GM21367 (cell line): ENCODE data around the gene ZFPL1.

Experiments
- ATAC-seq: cut with Tn5 transposase; IDR thresholded peaks from one replicate; pipeline ENCODE4 v1.9.1; 2021; ENCODE audit not compliant: unreplicated experiment

ZFPL1 gene

DNA sequence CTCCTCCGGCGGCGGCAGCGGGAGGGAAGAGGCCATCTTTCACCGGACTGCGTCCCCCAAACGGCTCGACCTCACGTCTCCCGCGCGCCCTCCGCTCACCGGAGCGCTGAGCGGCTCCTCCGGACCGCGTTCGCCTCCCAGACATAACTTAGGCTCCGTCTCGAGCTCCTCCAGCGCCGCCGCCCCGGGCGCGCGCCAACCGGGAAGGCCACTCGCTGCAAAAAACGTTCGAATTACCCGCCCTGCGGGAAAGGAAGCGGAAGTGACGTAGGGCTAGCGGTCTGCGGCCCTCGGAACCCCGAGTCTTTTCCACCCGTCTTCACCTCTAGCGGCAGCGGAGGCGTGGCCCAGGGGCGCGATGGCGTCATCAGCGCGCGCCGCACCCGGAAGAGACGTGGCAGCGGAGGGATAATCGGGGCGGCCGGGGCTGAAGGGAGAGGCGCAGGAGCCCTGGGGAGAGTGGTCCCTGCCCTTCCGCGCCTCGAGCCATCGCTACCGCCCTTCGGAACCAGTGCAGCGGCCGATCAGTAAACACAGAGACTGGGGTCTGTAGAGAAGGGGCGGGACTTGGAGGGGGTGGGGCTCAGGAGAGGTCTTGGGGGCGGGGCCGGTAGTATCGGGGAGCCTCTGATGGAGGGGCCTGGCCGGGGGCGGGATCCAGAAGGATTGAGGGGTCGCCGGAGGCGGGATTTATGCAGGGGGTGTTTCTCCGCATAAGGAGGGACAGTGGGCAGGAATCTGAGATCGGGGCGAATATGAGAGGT, at the start of gene ZFPL1, which contains the start of gene CDCA5:
ZFPL1 (plus strand) TSS at position 389 of the 764 bp plus-strand sequence. CDS start 477 bp downstream, outside the sequence.
CDCA5 (minus strand) TSS at position 207 of the 764 bp plus-strand sequence; CDS start at position 145, 62 bp downstream.
- ATAC-seq = peak; percentile 77

DNA sequence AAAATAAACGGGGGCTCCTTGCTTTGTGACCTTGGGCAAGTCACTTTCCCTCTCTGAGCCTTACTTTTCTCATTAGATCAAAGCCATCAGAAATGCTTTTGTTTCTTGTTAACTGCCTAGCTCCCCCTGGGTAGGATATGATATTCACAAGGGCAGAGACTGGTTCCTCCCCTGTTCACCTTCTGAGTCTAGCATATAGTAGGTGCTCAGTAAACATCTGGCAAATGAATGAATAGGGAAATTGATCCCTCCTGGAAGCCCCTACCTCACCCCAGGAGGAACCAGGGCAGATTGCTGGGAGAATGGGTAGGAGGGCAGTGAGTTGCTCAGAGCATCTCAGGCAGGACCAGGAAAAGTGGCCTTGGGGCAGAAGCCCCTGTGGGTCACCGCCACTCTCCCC, 49.6 kb upstream of the ZFPL1 start:
- ATAC-seq = no peak

DNA sequence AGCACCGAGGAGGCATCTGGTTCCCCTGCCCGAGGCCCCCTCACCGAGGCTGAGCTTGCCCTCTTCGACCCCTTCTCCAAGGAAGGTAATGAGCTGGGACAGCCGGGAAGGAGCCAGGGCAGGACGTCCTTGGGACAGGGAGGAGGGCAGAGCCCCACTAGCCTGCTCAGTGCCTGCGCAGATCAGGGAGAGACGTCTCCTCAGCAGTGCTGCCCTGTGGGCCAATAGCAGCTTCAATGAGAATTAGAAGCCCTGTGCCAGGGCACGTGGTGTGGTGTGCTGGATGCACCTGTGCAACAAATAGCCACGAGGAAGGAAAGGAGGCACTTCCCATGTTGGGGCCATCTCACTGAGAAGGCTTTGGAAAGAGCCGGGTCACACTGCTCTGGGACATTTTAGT, 48.4 kb upstream of the ZFPL1 start:
- ATAC-seq = no peak

DNA sequence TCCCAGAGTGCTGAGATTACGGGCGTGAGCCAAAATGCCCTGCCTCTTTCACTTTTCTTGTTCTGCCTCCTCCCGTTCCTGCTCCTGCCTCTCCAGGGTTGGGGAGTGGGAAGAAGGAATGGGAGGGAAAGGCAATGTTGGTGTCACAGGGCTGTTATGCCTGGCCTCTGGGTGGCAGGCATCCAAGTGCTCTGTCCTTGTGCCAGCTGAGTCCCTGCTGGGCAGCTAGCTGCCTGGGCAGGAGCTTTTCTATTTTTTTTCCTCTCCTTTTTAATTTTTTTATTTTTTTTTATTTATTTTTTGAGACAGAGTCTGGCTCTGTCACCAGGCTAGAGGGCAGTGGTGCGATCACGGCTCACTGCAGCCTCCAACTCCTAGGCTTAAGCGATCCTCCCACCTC, 47.1 kb upstream of the ZFPL1 start:
- ATAC-seq = no peak

DNA sequence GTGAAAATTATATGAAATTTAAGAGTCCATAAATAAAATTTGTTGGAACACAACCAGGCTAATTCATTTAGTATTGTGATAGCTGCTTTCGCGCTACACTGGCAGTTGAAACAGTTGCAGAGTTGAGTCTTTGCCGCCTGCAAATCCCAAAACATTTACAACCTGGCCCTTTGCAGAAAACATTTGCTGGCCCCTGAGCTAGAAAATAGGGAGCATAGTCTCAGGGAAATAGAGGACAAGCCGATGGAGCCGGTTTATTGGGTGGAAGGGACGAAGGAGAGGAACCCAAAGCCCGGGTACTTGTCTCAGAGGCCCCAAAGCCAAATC, 43.5 kb upstream of the ZFPL1 start:
- no peak for ATAC-seq

DNA sequence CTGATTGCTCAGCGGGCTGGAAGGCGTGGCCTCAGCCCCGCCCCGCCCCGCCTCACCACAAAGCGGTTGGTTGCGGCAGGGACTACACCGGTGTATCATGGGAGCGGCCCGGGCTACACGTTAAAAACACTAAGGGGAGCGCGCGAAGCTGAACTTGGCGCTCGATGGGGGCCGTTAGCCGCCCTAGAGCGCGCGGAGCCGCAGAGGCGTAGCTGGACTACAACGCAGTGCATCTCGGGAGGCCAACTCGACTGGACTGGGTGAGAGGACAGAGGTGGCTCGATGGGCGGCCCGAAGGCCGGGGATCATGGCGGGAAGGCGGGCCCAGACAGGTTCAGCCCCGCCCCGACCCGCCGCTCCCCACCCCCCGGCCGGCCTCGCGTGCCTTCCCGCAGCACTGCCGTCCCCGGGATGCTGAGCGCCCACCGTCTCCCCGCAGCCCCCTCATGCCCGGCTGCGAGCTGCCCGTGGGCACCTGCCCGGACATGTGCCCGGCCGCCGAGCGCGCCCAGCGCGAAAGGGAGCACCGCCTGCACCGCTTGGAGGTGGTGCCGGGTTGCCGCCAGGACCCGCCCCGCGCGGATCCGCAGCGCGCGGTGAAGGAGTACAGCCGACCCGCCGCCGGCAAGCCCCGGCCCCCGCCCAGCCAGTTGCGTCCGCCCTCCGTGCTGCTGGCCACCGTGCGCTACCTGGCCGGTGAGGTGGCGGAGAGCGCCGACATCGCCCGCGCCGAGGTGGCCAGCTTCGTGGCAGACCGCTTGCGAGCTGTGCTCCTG, 43.0 kb upstream of the ZFPL1 start, which contains the start of gene SAC3D1:
SAC3D1 (plus strand) TSS at position 364 of the 776 bp plus-strand sequence; CDS start at position 447, 83 bp downstream.
- peak; percentile 68 for ATAC-seq

DNA sequence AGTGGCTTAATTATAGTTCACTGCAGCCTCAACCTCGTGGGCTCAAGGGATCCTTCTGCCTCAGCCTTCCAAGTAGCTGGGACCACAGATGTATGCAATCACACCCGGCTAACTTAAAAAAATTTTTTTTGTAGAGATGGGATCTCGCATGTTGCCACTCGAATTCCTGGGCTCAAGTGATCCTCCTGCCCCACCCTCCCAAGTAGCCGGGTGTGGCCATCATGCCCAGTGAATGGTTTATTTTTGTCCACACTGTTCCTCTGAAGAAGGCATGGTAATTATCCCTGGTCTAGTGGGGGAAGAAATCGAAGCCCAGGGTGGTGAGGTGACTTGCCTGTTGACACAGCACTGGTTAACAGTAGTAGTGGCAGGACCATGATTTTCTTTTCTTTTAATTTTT, 41.1 kb upstream of the ZFPL1 start:
- ATAC-seq = no peak

DNA sequence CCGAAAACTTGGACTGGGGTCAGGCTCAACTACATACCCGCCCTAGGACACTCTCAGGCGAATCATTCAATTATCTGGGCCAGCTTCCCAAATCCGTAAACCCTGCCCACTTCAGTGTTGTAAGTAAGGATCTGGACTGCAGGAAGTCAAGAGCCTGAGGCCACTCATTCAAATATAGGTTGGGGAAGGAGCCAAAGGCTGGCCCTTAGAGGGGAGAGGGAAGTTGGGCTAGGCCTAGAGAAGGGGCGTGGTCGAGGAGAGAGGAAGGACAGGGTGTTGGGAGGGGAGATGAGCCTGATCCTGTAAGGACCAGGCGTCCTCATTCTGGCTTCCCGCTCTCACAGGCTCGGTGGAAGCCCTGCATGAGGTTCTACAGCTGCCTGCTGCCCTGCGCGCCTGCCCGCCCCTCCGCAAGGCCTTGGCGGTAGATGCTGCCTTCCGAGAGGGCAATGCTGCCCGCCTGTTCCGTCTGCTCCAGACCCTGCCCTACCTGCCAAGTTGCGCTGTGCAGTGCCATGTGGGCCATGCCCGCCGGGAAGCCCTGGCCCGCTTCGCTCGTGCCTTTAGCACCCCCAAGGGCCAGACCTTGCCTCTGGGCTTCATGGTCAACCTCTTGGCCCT, 40.0 kb upstream of the ZFPL1 start:
- ATAC-seq = no peak

DNA sequence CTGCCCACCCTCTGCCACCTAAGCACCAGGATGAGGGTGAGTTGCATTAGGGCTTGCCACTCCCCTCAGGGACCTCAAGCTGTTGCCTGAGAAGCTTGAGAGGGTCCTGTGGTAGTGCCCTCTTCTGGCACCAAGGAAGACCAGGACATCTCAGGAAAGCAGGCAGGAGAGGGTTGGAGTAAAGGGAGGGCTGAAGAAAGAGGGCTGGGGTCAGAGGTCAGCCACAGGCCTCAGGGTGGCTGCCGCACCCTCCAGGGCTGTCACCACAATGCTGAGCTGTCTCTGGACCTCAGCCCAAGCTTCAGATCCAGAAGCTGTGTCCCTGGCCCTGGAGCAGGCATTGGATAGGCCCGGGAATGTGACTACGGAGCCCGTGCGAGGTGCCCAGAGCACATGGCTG, 39.0 kb upstream of the ZFPL1 start:
- no peak for ATAC-seq

DNA sequence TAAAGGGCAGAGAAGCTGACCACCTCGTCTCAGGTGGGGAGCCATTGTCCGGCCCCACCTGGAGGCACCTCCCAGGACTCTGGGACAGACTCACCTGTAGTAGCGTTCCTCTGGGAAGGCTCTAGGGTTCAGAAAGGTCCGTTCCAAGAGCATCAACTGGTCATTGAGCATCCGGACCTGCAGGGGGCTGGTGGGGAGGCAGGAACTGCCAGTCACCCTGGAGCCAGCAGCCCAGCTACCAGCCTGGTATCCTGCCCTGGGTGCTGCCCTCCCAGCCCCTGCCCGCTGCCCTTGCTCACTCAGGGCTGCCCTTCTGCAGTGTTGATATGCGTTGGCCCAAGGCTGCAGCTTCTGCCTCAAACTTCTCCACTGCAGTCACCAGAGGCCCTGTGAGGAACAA, 38.3 kb upstream of the ZFPL1 start:
- no peak for ATAC-seq

DNA sequence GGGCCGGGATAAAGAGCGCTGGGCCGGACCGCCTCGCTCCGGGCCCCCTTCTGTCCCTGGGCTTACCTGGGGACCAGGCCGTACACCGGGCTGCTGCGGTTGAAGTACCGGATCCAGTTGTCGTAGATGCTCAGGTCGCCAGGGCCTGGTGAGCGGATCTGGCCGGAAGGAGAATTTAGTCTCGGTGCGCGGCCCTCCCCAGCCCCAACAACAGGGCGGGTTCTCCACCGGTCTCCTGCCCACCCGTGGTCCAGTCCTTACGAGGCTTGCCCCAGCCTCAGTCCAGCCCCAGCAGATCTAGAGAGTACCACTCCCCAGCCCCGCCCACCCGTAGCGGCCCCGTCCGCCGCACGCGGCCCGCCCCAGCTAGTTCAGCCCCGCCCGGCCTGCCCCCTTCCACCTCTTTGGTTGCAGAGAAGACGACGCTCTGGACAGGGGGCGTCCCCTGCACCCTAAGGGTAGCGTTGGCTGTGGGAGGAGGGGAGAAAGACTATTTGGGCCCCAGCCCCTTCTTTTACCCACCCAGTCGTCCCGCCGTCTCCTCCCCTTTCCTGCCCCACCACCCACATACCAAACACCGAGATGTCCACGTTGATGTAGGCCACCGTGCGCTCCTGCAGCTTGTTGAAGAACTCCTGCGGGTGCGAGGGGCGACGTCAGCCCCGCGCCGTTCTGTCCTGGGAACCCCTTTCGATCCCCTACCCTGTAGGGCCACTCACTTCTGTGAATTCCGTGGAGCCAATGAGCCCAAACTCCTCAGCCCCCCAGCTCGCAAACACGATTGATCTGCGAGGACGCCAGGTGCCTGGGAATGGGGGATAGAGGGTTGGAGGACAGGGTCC, 36.2 kb upstream of the ZFPL1 start:
- ATAC-seq = no peak

DNA sequence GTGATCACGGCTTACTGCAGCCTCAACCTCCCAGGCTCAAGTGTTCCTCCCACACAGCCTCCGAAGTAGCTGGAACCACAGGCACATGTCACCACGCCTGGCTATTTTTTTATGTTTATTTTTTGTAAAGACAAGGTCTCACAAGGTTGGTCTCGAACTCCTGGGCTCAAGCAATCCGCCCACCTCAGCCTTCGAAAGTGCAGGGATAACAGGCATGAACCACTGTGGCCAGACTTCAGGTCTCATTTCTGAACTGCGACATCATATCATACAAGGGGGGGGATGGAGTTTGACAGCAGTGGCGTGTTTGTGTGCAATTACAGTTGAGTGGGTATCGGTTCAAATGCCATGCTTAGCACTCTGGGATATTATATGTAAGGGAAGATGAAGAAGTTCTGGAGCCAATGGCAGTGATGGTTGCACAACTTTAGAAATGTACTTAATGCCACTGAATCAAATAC, 32.6 kb upstream of the ZFPL1 start:
- ATAC-seq = no peak

DNA sequence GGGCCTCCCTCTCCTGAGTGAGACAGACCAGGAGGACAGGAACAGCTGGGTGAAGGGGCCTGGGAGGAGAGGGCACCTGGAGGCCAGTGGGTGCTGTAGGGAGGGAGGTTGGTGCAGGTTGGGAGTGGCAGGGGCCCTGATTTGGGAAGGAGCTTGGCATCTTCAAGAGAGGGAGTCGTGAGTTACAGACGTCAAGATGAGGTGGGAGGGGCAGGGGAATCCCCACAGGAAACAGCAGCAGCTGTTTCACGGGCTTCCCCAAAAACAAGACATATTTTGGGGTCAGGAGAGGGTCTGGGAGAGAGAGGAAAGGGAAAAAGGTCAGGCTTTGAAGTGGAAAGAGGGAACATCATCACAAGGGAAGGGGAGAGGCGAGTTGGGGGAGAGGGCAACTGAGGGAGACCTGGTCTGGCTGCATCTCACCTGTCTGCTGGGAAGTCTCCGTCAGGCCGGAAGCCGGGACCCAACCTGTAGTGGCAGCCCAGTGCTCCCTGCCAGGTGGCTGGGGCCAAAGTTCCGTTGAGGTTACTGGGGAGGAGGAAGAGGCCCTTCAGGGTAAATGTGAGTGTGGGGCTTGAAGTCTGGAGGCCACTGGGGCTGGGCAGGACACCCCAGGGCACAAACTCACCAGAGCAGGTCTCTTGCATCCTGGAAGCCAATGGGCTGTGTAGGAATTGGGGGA, 30.1 kb upstream of the ZFPL1 start:
- no peak for ATAC-seq

DNA sequence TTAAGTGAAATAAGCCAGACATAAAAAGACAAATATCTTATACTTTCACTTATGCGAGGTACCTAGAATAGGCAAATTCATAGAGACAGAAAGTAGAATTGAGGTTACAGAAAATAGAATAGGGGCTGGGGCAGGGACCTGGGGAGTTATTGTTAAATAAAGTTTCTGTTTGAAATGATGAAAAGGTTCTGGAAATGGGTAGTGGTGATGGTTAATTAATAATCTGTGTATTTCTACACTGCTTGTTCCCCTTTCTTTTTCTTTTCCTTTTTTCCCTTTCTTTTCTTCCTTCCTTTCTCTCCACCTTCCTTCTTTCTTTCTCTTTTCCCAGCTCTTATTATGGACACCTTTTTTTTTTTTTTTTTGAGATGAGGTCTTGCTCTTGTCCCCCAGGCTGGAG, 28.5 kb upstream of the ZFPL1 start:
- no peak for ATAC-seq

DNA sequence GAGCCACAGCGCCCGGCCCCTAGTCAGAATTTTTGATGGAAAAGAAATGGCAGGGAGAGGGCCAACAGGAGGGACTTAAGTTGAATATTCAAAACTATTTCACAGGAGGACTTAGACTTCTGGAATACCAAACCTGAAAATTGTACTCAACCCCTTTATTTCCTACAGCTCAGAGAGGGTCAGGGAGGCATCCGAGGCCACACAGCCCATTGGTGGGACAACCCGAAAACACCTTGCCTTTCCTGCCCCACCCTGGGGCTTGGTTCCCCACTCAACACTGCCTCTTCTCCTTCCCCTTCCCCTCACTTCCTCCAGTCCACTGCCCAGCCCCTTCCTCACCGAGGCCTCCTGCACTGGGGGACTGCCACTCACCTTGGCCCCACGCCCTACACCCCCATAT, 27.0 kb upstream of the ZFPL1 start:
- no peak for ATAC-seq

DNA sequence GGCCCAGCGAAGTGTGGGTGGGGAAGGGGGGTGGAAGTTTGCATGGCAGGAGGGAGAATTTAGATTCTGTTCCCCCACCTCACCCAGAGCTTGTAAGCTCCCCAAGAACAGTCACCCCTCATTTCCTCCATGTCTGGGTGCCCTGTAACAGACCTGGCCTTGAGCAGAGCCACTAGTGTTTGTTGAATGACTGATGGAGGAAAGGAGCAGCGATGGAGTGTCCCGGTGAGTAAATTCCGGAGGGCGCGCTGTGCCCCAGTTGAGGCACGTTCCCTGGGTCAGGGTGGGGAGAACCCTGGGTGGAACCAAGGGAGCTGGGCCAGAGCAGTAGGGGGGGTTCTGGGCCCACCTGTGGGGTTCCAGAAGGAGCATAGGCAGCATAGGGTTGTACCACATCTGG, 26.5 kb upstream of the ZFPL1 start:
- no peak for ATAC-seq

DNA sequence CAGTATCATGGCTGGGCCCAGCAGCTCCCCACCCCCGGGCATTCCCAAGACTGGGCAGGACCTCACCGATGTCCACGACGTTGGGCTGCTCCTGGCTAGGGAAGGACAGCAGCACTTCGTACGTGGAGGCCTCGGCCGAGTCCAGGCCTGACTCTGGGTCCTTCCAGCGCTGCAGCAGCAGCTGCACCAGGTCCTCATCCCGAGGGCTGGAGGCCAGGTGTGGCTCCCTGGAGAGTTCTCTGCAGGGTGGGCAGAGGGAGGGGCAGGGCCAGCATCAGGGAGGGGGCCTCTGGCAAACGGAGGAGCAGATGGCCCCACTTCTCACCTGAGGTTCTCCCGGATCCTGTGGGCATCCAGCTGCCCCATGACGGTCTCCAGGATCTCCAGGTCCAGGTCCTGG, 26.0 kb upstream of the ZFPL1 start:
- no peak for ATAC-seq

DNA sequence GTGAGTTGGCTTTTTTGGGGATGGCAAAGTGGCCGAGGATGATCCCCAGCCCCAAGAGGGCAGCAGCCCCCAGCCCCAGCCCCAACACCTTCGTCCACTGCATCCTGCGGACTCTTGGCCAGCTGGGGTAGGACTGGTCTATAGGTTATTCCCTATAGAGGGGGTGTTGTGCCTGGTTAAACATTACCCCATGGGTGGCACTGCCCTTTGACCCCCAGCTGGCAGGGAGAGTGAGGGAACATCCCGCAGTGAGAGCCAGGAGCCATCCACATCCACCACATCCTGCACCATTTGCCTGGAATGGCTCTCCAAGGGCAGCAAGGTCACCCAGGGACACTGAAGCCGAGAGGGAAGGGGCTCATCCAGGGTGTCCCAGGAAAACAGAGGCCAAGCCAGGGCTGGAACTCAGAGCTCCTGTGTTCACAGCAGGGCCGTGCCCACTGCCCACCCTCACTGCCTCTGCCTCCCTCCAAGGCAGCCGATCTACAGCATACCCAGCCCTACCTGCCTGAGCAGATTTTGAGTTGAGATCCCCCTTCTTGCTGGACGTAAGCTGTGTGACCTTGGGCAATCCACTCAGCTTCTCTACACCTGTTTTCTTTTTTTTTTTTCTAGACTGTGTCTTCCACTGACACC, 25.5 kb upstream of the ZFPL1 start, which contains the start of gene NAALADL1:
NAALADL1 (minus strand) TSS at position 135 of the 636 bp plus-strand sequence; CDS start at position 103, 32 bp downstream.
- ATAC-seq = no peak

DNA sequence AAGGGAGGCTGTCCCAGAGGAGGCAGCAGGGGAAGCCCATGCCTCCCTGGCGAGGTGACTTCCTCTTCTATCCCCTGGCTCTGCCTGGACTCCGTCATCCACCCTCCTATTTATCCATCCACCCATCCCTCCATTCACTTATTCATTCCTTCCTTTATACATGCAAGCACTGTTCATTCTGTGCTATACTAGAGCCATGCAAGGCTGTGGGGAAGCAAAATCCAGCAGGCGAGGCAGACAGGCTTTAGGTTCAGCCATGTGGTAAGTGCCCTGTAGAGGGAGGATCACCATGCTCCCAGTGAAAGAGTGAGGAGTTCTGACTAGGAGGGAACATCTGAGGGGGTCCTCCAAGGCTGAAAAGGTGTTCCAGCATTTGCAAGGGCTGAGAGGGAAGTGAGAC, 24.5 kb upstream of the ZFPL1 start:
- ATAC-seq = no peak
